GM13976 (cell line): Measurements from ENCODE around the gene CFAP73.
A peak's percentile ranks its signal among the peaks of the same experiment; 100 is the strongest.

Experiments
- DNase-seq: peaks from one replicate; pipeline ENCODE4 v3.0.0; 2012; ENCODE audit warnings: low spot score
- in situ Hi-C: fragments of 300-500 bp; cut with MboI; formaldehyde crosslinking; loops from one replicate; pipeline ENCODE4 v1.12.0; 2022; ENCODE audit warnings: low sequenced_read_pairs, mixed read lengths, inconsistent platforms; ENCODE audit not compliant: unreplicated experiment
- TF ChIP-seq, protein P1 (sequence below): IDR thresholded peaks from 2 replicates; pipeline ENCODE4 v1.5.1; 2012; ENCODE audit warnings: borderline replicate concordance, mild to moderate bottlenecking; ENCODE audit not compliant: insufficient read depth; ENCODE audit errors: extremely low read depth, missing control alignments, control extremely low read depth

CFAP73 gene

DNA sequence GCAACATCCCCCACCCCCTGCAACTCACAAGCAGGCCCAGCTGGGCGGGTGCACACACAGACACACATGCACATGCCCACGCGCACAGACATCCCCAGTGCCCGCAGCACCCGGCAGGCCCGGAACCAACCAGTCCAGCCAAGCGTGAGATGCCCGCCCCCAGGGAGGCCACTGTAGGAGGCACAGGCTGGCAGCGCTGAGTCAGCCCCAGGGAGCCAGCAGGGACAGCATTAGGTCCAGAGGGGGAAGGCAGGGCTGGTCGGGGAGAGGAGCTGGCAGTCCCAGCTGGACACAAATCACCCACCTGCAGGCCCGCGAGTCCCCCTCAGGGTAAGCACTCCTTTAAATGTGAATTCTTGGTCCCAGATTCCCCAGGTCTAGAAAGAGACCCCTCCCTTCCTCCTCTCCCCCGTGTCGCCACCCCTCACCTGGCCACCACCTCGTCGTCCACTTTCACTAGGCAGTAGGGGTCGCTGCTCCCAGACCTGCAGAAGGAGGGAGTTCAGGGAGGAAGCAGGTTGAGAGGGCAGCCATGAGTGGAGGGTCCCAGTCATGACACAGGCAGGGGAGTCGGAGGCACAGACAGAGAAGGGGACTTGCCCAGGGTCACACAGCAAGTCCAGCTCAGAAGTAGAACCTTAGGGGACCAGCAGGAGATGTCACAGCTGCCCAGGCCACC is 18.9 kb upstream of the CFAP73 start:
- DNase-seq: peak; percentile 62
- TF ChIP-seq, protein P1, sequence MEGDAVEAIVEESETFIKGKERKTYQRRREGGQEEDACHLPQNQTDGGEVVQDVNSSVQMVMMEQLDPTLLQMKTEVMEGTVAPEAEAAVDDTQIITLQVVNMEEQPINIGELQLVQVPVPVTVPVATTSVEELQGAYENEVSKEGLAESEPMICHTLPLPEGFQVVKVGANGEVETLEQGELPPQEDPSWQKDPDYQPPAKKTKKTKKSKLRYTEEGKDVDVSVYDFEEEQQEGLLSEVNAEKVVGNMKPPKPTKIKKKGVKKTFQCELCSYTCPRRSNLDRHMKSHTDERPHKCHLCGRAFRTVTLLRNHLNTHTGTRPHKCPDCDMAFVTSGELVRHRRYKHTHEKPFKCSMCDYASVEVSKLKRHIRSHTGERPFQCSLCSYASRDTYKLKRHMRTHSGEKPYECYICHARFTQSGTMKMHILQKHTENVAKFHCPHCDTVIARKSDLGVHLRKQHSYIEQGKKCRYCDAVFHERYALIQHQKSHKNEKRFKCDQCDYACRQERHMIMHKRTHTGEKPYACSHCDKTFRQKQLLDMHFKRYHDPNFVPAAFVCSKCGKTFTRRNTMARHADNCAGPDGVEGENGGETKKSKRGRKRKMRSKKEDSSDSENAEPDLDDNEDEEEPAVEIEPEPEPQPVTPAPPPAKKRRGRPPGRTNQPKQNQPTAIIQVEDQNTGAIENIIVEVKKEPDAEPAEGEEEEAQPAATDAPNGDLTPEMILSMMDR: peak; percentile 40
- in situ Hi-C loops: no loop called here

DNA sequence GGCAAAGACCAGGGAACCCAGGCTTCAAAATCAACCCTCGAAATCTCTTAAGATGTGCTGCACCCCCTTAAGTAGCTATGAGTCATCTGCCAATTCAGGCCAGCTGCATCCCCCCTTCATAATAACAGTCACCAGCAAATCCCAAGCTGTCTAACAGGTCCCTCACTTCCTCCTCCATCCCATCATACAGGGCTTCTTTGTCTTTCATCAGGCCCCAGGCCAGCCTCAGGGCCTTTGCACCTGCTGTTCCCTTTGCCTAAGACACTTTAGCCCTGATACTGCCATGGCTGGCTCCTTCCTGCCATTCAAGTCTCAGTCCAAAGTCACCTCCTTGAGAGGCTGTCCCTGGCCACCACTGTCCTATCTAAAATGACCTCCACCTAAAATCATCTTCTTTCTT is 18.0 kb upstream of the CFAP73 start:
- DNase-seq: no peak
- in situ Hi-C loops: no loop called here
- TF ChIP-seq, protein P1: no peak

DNA sequence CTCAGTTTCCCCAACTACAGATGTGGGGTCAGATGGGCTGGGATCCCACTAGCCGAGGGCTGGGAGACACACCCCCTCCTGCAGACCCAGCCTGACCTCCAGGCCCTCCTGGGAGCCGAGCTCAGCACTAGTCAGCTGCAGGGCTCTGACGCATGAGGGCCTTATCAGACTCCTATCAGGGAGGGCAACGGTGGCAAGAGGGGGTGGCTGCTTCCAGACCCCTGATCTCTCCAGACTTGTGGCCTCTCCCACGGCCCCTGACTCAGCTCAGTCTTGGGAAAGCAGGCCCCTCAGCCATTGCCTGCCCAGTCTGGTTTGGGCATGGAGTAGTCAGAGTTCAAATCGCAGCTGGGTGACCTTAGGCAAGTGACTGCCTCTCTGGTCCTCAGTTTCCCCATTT is 16.5 kb upstream of the CFAP73 start:
- DNase-seq: no peak
- TF ChIP-seq, protein P1: no peak
- in situ Hi-C loops: no loop called here

DNA sequence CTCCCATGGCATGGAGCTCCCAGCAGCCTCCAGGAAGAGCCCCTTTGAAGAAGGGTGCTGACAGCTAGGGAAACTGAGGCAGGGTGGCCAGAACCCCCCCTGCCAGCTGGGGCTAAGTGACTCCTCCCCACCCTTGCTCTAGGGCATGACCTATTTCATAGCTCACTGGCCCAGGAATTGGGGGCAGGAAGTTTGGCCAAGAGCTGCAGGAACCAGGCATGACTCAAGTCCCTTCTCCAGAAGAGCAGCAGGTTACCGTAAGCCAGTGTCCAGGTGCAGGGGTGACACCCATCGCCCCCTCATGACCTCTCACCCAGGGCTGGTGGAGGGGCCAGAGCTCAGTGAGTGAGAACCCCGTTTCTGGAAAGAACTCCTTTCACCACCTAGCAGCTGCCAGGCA is 15.9 kb upstream of the CFAP73 start:
- no peak for DNase-seq

DNA sequence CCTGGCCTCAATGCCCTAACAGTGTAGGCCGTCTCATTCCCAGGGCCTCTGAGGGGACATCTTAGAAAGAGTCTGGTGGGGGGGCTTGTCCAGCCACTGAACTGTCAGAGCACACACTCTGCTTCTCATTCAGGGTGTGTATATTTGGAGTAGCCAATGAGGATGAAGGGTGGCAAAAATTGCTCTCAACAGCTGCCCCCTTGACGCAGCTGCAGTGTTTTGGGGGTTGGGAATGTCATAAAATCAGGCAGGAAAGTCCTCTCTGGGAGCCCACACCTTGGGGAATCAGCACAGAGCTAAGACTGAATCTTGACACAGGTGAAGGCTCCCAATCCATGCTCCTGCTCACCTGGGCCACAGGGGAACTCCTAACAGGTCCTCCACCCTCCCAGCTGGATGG is 15.5 kb upstream of the CFAP73 start:
- TF ChIP-seq, protein P1: no peak
- in situ Hi-C loops: no loop called here
- DNase-seq: no peak

More for the DNA sequence above, 15.9 kb upstream of the CFAP73 start:
- in situ Hi-C loops: no loop called here
- TF ChIP-seq, protein P1: no peak

DNA sequence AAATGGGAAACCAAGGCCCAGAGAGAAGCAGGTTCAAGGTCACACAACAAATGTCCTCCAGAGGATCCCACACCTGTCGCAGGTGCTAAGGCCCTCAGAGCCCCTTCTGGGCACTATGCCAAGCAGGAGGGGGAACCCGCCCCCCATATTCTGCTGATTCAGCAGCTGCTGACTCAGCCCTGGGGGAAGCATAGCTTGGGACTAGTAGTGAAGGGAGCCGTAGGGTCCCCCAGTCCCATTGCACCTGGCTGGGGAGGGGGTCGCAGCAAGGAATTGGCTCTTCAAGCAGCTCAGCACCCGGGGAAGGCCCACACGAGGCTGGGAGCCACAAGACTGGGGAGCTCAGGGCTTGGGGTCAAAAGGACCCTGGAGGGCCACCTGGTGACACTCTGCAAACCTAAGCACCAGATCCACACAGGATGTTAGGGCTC is 15.0 kb upstream of the CFAP73 start:
- TF ChIP-seq, protein P1: no peak
- no peak for DNase-seq
- in situ Hi-C loops: no loop called here
